Measurements from ENCODE around the gene CCDC138. TPM values are rescaled to one million over a fixed set of nuclear protein-coding genes. Genes with fewer than 3 reads are reported as not detected.

CCDC138 gene
- total RNA-seq, 1 experiment from 2014 or later, result 10.6 TPM

- intact Hi-C loops (cut with micrococcal nuclease), result no loop called here
- Histone ChIP-seq H3K9me2 (replicated peaks; ENCODE audit: low read length) (no peaks in the 10 kb centered on the region), H3K9ac (ENCODE audit: low read length) (no peak overlapping the region), H3K27ac (ENCODE audit: low read length) (no peak overlapping the region), H3F3A (ENCODE audit: low read length, unreplicated experiment) (no peaks in the 10 kb centered on the region), H3K9me3 (ENCODE audit: low read length) (no peaks in the 10 kb centered on the region), H3K79me2 (ENCODE audit: low read length) (no peaks in the 10 kb centered on the region), H3K36me3 (ENCODE audit: low read depth, low read length) (no peaks in the 10 kb centered on the region), H3K4me1 (ENCODE audit: insufficient read depth, low read length) (peaks cover 6% of the 10 kb centered on the region; the same call in 1 of the 2 replicates), H3K4me3 (ENCODE audit: low read length) (no peak overlapping the region), H3K4me2 (ENCODE audit: low read length) (no peak overlapping the region), H3K27me3 (ENCODE audit: low read length) (no peaks in the 10 kb centered on the region), H2AFZ (ENCODE audit: low read length) (no peak overlapping the region), H4K20me1 (ENCODE audit: low read length) (no peaks in the 10 kb centered on the region)
- peak; percentile 31; the same call in 1 of the 2 replicates for TF ChIP-seq CTCF (conservative IDR thresholded peaks at IDR 0.05; ENCODE audit: low read depth, low read length)
- no peak for TF ChIP-seq EZH2 (IDR thresholded peaks at IDR 0.05; ENCODE audit: low read length, unreplicated experiment)
- TF ChIP-seq EZH2phosphoT487 (IDR thresholded peaks at IDR 0.05; ENCODE audit: borderline replicate concordance, low read length), result no peak
- DNase-seq, result no peak
- BruUV-seq (replicated peaks), result no TSS peak
- ATAC-seq, result no peak
- CTCF ChIA-PET, result no interaction called here
- POLR2A ChIA-PET (ENCODE audit: unreplicated experiment), result no interaction called here
These were observed 90.9 kb downstream of the CCDC138 start for GRCh38 chr2:108877506-108877905.

GRCh38 chr2:108878276-108878675, 91.7 kb downstream of the CCDC138 start:
- H3K27ac ChIP-seq (ENCODE audit: low read length), result no peak overlapping the region
- BruUV-seq (replicated peaks), result no TSS peak
- CTCF ChIA-PET, result no interaction called here
- no peak for DNase-seq
- intact Hi-C loops (cut with micrococcal nuclease), result no loop called here
- H3K9me3 ChIP-seq (ENCODE audit: low read length), result no peaks in the 10 kb centered on the region
- no peaks in the 10 kb centered on the region for H3K79me2 ChIP-seq (ENCODE audit: low read length)
- no peaks in the 10 kb centered on the region for H3K27me3 ChIP-seq (ENCODE audit: low read length)
- no peak for TF ChIP-seq EZH2 (IDR thresholded peaks at IDR 0.05; ENCODE audit: low read length, unreplicated experiment)
- TF ChIP-seq CTCF (conservative IDR thresholded peaks at IDR 0.05; ENCODE audit: low read depth, low read length), result no peak
- no peak for TF ChIP-seq EZH2phosphoT487 (IDR thresholded peaks at IDR 0.05; ENCODE audit: borderline replicate concordance, low read length)
- H3K4me2 ChIP-seq (ENCODE audit: low read length), result no peak overlapping the region
- no peak for ATAC-seq
- no peaks in the 10 kb centered on the region for H3K9me2 ChIP-seq (replicated peaks; ENCODE audit: low read length)
- H3K36me3 ChIP-seq (ENCODE audit: low read depth, low read length), result no peaks in the 10 kb centered on the region
- no peaks in the 10 kb centered on the region for H4K20me1 ChIP-seq (ENCODE audit: low read length)
- no peak overlapping the region for H2AFZ ChIP-seq (ENCODE audit: low read length)
- no peak overlapping the region for H3K9ac ChIP-seq (ENCODE audit: low read length)
- H3K4me3 ChIP-seq (ENCODE audit: low read length), result no peak overlapping the region
- H3F3A ChIP-seq (ENCODE audit: low read length, unreplicated experiment), result no peaks in the 10 kb centered on the region
- POLR2A ChIA-PET (ENCODE audit: unreplicated experiment), result no interaction called here
- peaks cover 6% of the 10 kb centered on the region; the same call in 1 of the 2 replicates for H3K4me1 ChIP-seq (ENCODE audit: insufficient read depth, low read length)

GRCh38 chr2:108884619-108885018, 98.0 kb downstream of the CCDC138 start:
- Histone ChIP-seq H3K79me2 (ENCODE audit: low read length) (no peaks in the 10 kb centered on the region), H3K4me3 (ENCODE audit: low read length) (no peak overlapping the region), H4K20me1 (ENCODE audit: low read length) (no peaks in the 10 kb centered on the region), H3F3A (ENCODE audit: low read length, unreplicated experiment) (no peaks in the 10 kb centered on the region), H3K4me2 (ENCODE audit: low read length) (no peak overlapping the region), H3K4me1 (ENCODE audit: insufficient read depth, low read length) (no peaks in the 10 kb centered on the region), H3K27me3 (ENCODE audit: low read length) (no peaks in the 10 kb centered on the region), H3K27ac (ENCODE audit: low read length) (no peak overlapping the region), H3K9me2 (replicated peaks; ENCODE audit: low read length) (no peaks in the 10 kb centered on the region), H3K9me3 (ENCODE audit: low read length) (peaks cover under 1% of the 10 kb centered on the region; the same call in 1 of the 2 replicates), H3K36me3 (ENCODE audit: low read depth, low read length) (peaks cover 4% of the 10 kb centered on the region; the same call in 1 of the 2 replicates), H2AFZ (ENCODE audit: low read length) (no peak overlapping the region), H3K9ac (ENCODE audit: low read length) (no peak overlapping the region)
- POLR2A ChIA-PET (ENCODE audit: unreplicated experiment), result no interaction called here
- BruUV-seq (replicated peaks), result no TSS peak
- ATAC-seq (no peak), DNase-seq (no peak)
- CTCF ChIA-PET, result no interaction called here
- intact Hi-C loops (cut with micrococcal nuclease), result no loop called here
- TF ChIP-seq CTCF (conservative IDR thresholded peaks at IDR 0.05; ENCODE audit: low read depth, low read length) (no peak), EZH2phosphoT487 (IDR thresholded peaks at IDR 0.05; ENCODE audit: borderline replicate concordance, low read length) (no peak), EZH2 (IDR thresholded peaks at IDR 0.05; ENCODE audit: low read length, unreplicated experiment) (no peak)
